SK-N-SH (cell line): Measurements from ENCODE around the gene TMEM9.

Source experiments
- POLR2AphosphoS5 ChIP-seq: IDR thresholded peaks from 2 replicates; pipeline ENCODE4 v1.6.1; 2012; ENCODE audit warnings: low read depth, low read length
- TF ChIP-seq, protein P1 (sequence below): fragments of 200-600 bp; sonication (generic); IDR thresholded peaks from 2 replicates; pipeline ENCODE4 v1.6.1; 2017; ENCODE audit warnings: antibody characterized with exemption, mild to moderate bottlenecking, moderate library complexity

DNA sequence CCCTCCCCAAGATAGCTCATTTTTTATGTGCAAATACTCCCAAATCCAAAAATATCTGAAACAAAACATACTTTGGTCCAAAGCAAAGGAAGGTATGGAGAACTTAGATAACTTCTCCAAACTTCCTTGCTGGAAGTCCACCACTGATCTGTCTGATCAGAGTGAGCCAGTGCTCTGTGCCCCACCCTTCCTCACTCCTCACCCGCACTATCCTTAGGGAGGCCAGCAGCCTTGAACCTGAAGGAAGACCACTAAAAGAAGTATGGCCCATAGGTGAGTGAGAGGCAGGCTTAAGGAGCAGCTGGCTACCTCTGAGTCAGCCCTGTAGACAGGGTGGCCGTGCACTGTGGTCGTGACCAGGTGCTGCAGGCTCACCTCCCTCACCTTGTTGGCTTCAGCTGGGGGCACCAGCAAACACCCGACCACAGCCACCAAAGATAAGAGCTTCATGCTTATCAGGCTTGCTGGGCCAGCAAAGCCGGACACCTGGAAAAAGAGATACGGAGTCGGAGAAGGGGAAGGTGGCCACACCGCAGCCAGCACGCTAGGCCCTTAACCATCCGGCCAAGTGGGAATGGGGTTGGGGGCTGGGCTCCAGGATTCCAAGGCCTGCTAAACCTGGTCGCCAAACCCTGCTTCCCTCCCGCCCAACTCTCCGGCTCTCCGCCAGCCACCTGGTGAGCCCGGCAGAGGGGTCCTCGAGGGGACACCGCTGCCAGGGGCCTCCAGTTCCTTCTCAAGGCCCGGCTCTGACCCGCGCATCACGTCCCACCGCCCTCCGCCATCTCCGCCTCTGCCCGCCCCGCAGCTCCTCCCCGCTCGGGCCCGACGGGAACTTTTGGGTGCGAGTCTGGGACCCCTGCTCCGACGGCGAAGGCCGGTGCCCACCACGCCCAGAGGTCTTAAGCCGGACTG, 543 bp downstream of the TMEM9 start:
- TF ChIP-seq POLR2AphosphoS5, result no peak; the same call in 1 of the 2 replicates
- TF ChIP-seq, protein P1, sequence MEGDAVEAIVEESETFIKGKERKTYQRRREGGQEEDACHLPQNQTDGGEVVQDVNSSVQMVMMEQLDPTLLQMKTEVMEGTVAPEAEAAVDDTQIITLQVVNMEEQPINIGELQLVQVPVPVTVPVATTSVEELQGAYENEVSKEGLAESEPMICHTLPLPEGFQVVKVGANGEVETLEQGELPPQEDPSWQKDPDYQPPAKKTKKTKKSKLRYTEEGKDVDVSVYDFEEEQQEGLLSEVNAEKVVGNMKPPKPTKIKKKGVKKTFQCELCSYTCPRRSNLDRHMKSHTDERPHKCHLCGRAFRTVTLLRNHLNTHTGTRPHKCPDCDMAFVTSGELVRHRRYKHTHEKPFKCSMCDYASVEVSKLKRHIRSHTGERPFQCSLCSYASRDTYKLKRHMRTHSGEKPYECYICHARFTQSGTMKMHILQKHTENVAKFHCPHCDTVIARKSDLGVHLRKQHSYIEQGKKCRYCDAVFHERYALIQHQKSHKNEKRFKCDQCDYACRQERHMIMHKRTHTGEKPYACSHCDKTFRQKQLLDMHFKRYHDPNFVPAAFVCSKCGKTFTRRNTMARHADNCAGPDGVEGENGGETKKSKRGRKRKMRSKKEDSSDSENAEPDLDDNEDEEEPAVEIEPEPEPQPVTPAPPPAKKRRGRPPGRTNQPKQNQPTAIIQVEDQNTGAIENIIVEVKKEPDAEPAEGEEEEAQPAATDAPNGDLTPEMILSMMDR, result no peak
